Peyer's patch (tissue), 4 donors: ENCODE measurements around the gene TRMT61A.
"Not testable (repeated sequence)": the region's sequence is repeated elsewhere in the genome, so short reads cannot be mapped to it uniquely, and the experiment has no call there.

Experiments used
- CTCF ChIP-seq, 6 experiments: fragments of 450-650 bp in 4 of 6; fragments of 200-600 bp in 2 of 6; sonication (generic) in 1 of 6; IDR thresholded peaks; one replicate each; pipeline ENCODE4 v1.5.1; 2017 to 2019; ENCODE audit warnings: antibody characterized with exemption in 6 of 6, mild to moderate bottlenecking in 3 of 6, moderate library complexity in 1 of 6
- POLR2A ChIP-seq, 2 donors: fragments of 450-650 bp; IDR thresholded peaks; one replicate each; pipeline ENCODE4 v1.5.1; 2017; ENCODE audit warnings: antibody characterized with exemption in 2 of 2, mild to moderate bottlenecking in 2 of 2, moderate library complexity in 2 of 2

GRCh38 chr14:103512180-103512579 lies 16.8 kb upstream of the TRMT61A start:
- not testable (repeated sequence) for TF ChIP-seq CTCF, POLR2A (IDR thresholded peaks at IDR 0.05)
